GM10847 (cell line): Measurements from ENCODE around the gene CCL17.

Experiments
- POLR2A ChIP-seq: IDR thresholded peaks from 2 replicates; pipeline ENCODE4 v1.6.1; 2011; ENCODE audit not compliant: insufficient read length; ENCODE audit errors: extremely low read depth

The CCL17 gene

DNA sequence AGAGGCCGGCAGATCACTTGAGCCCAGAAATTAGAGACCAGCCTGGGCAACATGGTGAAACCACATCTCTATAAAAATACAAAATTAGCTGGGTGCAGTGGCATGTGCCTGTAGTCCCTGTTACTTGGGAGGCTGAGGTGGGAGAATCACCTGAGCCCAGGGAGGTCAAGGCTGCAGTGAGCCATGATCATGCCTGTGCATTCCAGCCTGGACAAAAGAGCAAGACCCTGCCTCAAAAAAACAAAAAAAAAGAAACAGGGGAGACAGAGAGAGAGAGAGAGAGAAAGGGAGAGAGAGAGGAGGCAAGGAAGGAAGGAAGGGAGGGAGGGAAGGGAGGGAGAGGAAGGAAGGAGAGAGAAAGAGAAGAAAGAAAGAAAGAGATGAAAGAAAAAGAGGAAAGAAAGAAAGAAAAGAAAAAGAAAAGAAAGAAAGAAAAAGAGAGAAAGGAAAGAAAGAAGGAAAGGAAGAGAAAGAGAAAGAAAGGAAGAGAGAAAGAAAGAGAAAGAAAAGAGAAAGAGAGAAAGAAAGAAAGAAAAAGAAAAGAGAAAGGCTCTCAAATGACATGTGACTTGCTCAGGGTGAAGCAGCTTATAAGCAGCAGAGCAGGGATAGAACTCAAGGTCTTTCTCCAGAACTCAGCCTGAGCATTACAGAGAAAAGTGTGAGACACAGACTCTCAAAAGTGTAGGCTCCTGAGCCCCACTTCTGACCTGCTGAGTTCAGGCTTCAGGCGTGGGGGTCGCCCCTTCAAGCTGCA is 16.8 kb upstream of the CCL17 start:
- no peak for TF ChIP-seq POLR2A

DNA sequence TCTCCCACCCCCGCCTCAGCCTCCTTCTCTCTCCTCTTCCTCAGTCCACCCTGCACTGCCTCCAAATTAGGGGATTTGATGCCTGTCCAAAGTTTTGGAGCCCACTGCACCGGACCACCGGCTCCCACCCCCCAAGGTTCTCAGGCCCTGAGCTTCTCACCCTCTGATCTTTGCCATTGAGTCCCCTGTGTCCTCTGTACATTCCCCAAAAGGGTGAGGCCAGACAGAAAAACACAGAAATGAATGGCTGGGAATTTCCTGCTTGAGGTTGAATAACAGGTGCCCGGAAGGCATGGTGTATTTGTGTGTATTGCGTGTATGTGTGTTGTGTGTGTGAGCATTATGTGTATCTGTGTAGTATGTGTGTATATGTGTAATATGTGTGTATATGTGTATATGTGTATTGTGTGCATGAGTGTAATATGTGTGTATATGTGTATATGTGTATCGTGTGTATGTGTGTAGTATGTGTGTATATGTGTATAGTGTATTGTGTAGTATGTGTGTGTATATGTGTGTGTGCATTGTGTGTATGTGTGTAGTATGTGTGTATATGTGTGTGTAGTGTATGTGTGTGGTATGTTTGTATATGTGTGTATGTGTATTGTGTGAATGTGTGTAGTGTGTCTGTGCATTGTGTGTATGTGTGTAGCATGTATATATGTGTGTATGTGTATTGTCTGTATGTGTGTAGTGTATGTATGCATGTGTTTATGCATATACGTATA is 16.0 kb upstream of the CCL17 start:
- TF ChIP-seq POLR2A: no peak

DNA sequence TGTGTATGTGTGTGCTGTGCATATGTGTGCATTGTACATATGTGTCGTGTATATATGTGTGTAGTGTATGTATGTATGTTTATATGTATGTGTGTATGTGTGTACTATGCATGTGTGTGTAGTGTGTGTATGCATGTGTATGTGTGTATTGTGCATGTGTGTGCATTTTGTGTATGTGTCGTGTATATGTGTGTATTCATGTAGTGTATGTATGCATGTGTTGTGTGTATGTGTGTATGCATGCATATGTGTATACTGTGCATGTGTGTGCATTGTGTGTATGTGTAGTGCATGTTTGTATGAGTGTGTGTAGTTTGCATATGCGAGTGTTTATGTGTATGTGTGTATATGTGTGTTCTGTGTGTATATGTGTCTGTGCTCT is 15.5 kb upstream of the CCL17 start:
- TF ChIP-seq POLR2A: no peak

DNA sequence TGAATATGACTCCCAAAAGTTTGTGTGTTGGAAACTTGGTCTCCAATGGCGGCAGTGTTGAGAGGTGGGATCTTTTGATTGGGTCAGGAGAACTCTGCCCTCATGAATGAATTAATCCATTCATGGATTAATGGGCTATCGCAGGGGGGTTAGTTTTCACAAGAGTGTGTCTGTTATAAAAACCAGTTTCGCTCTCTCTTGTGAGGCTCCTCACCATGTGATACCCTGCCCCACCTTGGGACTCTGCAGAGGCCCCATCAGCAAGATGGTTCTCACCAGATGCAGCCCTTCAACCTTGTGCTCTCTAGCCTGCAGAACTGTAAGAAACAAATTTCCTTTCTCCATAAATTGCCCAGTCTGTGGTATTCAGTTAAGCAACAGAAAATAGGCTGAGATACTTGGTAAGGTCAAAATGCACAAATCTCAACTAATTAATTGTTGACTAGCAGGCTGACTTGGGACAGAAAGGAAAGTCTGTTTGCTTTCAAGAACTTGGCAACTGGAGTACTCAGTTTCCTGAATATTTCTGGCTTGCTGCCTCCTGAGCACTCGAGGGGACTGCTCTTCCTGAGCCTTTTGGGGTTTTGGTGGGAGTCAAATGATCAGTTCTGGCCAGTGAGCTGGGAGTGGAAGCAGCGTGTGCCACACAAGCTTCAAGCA is 13.8 kb upstream of the CCL17 start:
- TF ChIP-seq POLR2A: no peak

DNA sequence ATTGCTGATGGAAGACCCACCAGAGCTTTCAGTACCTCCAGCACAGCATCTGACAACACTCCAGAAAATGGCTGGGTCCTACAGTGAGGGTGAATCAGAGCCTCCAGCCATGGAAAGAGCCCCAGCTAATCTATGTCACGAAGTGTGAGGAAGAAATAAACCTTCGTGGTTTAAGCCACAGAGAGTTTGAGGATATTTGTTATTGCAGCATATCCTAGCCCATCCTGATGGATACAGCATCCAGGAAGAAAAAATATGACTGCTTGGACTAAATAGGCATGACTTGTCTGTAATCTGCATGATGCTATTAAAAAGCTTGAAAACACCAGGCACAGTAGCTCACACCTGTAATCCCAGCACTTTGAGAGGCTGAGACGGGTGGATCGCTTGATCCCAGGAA is 13.3 kb upstream of the CCL17 start:
- no peak for TF ChIP-seq POLR2A

DNA sequence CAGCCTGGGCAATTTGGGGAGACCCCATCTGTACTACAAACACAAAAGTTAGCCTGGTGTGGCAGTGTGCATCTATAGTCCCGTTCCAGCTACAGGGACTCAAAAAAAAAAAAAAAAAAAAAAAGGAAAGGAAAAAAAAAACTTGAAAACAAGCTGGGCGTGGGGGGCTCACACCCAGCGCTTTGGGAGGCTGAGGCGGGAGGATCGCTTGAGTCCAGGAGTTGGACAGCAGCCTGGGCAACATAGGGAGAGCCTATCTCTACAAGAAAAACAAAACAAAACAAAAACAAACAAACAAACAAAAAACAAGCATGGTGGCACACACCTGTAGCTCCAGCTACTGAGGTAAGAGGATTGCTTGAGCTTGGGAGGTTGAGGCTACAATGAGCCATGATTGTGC is 12.9 kb upstream of the CCL17 start:
- no peak for TF ChIP-seq POLR2A

DNA sequence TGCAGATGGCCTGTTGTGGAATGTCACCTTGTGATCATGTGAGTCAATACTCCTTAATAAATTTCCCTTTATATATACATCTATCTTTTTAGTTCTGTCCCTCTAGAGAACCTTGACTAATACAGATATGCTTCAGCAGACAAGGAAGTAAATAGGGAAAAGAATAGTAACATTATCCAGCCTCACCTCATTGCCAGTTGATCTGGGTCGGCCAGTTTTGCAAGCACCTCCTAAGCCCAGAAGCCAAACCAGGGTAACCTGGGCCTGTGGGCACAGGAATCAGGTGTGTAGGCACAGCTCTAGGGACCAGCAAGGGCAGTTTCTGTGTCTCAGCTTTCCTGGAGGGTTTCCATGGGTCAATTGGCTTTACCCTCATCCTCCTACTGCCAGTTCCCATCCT is 11.9 kb upstream of the CCL17 start:
- no peak for TF ChIP-seq POLR2A

DNA sequence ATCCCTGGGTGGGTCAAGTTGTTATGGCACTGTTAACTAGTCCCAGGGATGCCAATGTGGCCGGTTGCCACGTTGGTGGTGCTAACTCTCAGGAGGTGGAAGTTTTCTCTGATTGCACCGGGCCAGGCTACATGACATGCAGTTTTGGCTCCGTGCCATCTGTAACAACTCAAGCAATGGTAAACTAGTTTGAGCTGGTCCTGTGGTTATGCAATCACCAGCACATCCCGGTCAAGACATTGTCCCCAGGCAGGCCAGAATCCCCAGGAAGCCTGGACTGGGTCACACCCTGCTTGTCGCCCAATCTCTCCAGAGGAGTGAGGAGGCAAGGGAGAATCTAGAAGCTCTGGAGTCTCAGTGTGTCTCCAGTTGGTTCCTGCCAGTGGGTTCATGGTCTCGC is 10.1 kb upstream of the CCL17 start:
- no peak for TF ChIP-seq POLR2A

DNA sequence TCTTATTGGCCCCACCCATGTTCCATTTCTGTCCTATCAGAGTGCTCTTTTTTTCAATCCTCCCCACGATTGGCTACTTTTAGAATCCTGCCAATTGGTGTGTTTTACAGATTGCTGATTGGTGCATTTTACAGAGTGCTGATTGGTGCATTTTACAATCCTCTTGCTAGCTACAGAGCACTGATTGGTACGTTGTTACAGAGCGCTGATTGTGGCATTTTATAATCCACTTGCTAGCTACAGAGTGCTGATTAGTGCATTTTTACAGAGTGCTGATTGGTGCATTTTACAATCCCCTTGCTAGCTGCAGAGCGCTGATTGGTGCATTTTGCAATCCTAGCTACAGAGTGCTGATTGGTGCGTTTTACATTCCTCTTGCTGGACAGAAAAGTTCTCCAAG is 9.5 kb upstream of the CCL17 start:
- TF ChIP-seq POLR2A: no peak

DNA sequence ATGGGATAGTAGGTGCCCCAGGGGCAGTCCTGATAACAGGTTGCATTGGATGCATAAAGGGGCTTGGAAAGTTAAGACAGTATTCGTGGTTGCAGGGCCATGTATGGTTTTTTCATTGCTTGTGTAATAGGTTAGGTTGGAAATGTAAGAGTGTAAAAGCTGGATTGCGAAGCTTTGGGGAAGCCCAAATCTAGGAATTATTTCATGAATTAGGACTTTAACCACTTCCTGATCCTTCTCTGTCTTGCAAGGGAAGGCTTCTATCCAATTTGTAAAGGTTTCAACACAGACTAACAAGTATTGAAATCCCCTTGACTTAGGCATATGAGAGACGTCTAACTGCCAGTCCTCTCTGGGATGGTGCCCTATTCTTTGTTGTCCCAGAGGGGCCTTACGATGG is 7.8 kb upstream of the CCL17 start:
- no peak for TF ChIP-seq POLR2A

DNA sequence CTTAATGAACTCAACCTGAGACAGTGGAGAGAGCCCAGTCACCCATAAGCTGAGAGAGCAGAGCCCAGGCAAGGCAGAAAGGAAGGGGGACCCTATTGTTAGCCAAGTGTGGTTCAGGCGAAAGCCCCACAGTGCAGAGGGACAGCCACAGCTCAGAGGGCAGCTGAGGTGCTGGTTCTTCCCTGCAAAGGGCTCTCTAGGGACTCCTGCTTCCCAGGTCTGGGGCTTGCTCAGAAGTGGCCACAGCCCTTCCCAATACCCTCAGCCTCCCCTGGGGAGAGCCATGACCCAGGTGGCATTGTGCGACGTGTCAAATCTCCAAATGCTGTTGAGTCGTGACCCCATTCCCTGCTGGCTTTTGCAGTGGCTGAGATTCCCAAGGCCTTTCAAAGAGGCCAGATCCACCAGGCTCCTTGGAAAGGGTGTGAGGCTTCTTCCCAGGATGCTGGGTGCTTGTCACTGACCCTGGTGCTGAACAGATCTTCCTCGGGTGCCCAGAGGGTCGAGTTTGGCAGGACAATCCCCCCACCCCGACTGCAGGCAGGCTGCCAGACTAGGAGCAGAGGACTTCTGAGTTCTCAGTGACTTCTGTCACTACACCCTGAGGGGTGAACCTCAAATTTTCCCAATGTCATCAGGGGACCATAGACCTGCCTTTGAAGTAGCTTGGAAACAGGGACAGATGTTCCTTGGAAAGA is 2.5 kb upstream of the CCL17 start:
- TF ChIP-seq POLR2A: no peak

DNA sequence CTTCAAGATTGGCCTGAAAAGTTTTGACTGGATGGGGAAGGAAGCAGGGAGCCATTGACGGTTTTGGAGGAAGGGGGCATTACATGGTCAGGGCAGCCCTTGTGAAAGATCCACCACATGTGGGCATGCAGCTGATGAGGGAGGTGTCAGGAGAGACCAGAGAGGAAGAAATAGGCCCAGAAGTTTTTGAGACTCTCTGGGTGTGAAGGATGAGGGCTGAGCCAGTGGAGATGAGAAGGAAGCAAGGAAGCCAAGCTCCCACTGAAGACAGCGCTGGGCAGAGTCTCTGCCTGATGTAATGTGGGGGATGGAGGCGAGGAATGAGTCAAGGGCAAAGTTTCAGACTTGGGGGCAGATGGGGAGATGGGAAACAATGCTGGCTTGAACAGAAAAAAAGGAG is 530 bp downstream of the CCL17 start:
- no peak for TF ChIP-seq POLR2A

DNA sequence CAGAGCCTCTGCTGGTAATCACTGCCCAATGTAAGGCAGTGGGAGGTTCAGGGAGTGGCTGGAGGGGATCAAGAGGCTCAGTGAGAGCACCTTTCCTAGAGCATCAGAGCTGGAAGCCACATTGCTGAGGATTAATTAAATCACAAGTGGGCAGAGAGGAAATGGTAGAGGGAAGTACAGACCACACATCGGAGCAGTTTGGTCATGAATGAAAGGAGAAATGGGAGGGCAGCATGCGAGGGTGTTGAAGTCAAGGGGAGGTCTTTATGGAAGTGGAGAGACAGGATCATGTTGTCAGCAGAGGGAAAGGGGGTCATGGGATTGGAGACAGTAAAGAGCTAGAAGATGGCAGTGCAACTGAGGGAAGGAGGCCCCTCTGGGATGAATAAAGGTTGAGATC is 2.3 kb downstream of the CCL17 start:
- TF ChIP-seq POLR2A: no peak

DNA sequence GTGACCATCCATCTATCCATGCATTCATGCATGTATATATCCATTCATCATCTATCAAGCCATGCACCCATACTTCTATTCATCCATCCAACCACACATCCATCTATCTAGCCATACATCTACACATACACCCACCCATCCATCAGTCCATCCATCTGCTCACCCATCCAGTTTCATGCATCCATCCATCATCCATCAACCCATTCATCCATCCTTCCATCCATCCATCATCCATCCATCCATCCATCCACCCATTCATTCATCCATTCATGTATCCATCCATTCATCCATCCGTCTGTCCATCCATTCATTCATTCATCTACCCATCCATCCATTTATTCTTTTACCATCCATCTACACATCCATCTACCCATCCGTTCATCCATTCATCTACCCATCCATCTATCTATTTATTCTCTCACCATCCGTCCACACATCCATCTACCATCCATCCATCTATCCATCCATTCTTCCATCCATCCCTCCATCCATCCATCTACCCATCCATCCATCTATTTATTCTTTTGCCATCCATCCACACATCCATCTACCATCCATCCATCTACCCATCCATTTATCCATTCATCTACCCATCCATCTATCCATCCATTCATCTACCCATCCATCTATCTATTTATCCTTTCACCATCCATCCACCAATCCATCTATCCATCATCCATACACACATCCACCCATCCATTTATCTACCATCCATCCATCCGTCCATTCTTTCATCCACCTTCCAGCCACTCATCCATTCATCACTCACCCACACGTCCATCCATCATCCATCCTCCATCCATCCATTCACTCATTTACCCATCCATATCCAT is 3.2 kb downstream of the CCL17 start:
- no peak for TF ChIP-seq POLR2A

DNA sequence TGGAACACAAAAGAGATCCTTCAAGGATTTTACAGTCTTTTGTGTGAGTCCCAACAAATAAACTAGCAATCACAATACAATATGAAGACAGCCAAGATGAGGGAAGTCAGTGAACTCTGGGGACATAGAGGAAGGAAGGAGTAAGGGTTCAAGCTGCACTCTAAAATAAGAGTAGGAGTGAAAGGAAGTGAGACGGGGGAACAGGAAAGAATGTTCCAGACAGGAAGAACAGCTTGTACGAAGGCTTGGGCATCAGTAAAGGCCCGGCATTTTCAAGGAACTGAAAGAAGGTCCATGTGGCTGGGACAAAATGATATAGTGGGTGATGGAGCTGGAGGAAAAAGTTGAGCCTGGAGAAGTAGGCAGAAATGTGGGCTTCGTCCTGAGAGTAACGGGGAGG is 4.5 kb downstream of the CCL17 start:
- TF ChIP-seq POLR2A: no peak
